Epidermal melanocyte (primary cell): ENCODE data around the gene CCDC40.
"Not testable (repeated sequence)": the region's sequence is repeated elsewhere in the genome, so short reads cannot be mapped to it uniquely, and the experiment has no call there.

Experiments used
- DNase-seq: peaks from one replicate; pipeline ENCODE4 v3.0.0; 2011; ENCODE audit warnings: low spot score; ENCODE audit not compliant: insufficient read length

Gene CCDC40

DNA sequence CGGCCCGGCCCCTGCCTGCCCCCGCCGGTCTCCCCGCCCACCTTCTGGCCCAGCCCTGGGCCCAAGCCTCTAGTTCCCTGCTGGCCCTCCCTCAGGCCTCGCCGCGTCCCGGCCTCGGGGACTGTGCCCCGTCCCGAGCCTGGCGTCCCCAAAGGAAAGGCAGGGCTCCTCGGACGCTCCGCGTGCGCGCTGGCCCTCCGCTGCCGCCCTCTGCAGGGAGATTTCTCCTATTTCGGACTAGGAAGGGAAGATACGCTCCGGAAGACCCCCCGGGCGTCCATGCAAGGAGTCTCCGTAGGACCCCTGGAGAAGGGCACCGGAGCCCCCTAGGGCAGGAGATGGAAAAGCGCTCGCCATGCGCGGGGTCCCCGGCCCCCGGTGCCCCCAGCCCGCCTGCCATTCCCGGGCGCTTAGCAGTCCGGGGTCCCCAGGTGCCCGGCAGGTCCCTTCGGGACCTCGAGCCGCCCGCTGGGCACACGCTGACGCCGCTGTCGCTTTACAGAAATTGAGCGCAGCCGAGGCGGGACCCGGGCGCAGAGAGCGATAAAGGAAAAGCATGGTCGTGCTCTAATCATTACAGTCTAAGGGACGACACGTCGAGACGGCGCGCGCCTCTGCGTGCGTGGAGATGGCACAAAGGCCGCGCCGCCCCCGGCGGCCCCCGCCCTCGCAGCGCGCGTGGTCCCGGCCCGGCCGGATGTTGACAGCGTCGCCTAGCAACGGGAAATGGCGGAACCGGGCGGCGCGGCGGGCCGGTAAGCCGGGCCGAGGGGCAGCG lies at the start of gene CCDC40:
TSS of gene CCDC40 (plus strand) at position 706 of the 778 bp plus-strand sequence. CDS start at position 727, 21 bp downstream.
- DNase-seq, result peak; percentile 88

GRCh38 chr17:79987187-79987934 lies 49.1 kb upstream of the CCDC40 start:
- no peak for DNase-seq

DNA sequence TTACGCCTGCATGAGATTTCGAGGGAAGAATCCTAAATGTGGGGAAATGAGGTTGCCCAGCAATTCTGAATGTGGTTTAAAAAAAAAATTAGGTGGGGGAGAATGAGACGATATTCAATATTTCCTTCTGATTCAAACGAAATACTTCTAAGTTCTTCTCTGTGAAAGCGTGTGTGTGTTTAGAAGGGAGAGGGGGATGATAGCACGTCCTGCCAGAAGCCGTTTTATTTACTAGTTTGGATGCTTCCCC lies 48.6 kb upstream of the CCDC40 start:
- no peak for DNase-seq

DNA sequence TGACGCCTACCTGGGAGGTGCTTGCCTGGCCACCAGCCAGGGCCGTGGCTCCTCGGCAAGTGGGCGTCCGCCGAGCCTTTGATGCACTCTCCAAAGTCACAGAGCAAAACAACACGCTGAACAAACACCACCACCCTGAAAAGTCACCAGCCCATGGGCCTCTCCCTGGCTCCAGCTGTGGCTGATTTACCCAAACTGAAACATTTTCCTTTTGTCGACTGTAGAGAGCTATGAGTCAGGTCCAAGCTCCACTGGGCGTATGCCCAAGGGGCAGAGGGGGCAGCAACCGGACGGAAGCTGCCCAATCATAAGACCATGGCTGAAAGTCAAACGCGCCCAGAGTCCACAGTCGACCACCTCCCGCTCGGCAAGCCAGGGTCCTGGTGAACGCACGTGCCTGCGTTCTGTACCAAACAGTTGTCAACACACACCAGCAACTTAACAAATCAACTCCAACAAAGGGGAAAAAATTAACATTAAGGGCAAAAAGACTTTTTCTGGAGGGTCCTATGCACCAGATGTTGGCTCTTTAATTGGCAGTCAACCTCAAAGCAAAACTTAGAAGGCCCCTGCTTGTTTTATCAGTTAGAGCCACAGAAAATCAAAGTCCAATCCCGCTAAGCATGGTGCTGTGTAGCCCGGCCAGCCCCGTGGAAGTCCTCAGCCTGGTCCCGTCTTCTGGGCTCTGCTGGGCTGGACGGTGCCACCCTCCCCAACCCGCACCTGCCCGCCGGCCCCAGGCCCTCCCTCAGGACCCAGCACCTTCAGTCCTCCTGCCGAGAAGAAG lies 48.1 kb upstream of the CCDC40 start:
- no peak for DNase-seq

DNA sequence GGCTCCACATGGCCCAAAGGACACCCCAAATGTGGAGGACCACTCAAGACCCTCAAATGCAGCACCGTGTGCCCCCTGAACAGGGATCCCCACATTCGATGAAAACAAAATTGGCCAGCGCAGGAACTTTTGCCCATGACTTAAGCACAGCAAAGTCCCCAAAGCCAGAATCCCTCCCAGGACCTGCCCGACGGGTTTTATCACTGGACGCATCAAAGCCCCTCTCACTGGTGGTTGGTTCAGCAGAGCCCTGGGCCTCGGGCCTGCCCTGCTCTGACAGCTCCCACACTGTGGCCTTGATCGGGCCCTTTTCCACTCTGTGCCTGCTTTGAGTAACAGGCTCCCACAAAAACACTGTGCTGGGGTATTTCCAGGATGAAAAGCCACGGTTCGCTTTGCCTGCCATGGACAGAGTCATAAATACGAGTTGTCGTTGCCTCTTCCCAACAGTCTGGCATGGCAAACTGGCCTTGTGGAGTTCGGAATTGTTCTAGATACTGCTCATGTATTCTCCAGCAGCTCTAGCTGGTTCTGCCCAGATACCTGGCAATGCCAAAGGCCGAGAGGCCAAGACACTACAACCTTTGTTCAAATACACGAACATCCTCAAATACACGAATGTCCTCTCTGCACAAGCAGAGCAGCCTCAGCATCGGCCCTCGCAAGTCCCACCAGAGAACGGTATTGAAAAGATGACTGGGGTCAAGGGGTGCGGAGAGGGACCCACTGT lies 47.2 kb upstream of the CCDC40 start:
- DNase-seq, result no peak

DNA sequence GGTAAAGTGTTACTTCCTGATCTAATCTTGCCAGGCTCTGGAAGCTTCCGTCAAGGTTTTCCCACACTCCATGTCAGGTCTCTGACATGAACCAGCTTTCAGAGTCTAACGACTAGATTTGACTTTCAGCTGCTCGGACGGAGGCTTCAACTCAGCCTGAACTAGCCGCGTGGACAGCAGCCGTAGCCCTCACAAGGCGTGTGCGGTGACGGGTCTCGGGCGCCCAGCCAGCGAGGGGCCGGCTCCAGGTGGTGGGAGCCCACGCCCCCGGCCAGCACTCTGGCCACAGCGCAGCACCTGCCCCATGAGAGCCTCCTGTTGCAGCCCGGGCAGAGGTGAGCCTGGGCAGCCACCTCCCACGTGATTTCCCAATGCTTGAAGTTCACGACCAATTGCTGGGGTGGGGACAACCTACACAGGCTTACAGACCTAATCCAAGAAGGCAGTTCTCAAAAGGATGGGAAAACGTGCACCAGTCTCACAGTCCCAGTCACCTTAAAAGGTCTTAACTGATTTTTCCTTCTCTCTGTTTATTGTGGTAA lies 46.3 kb upstream of the CCDC40 start:
- DNase-seq, result no peak

GRCh38 chr17:79990704-79991103 lies 45.7 kb upstream of the CCDC40 start:
- no peak for DNase-seq

DNA sequence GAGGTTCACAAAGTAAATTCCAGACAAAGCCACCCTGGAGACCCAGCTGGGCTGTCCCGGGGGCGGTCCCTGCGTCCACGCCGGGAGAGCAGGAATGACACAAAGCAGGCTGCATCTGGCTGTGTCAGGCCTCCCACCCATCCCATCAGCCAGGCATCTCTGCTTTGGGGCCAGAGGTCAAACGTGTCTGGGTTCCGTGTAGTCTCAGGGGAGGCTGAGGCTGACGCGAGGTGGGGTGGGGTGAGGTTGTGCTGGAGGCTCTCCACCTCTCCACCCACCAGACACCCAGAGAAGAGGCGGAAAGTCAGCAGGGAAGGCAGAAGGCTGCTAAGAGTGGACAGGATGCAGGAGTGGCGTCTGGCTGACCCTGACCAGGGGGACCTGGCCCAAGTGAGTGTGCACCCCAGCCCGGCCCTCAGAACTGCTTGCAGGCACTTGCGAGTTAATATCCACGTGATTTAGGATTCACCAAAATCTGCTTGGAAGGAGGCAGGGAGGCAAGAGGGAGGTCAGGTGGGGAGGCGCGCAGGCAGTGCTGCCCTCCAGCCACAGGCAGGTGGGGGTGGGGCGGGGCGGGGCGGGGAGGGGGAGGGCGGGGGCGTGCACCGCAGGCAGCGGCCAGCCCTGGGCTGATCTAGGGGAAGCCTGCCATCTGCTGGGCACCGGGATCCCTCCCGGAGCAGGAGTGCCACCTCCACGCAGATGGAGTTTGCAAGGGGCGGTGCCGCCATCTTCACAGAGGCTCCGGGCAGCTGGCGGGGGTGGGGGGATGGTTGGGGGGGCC lies 45.1 kb upstream of the CCDC40 start:
- peak; percentile 90 for DNase-seq

GRCh38 chr17:79991924-79992648 lies 44.4 kb upstream of the CCDC40 start:
- no peak for DNase-seq

GRCh38 chr17:79992649-79993389 lies 43.6 kb upstream of the CCDC40 start:
- DNase-seq, result no peak

GRCh38 chr17:79993390-79994227 lies 42.8 kb upstream of the CCDC40 start:
- peak; percentile 86 for DNase-seq

DNA sequence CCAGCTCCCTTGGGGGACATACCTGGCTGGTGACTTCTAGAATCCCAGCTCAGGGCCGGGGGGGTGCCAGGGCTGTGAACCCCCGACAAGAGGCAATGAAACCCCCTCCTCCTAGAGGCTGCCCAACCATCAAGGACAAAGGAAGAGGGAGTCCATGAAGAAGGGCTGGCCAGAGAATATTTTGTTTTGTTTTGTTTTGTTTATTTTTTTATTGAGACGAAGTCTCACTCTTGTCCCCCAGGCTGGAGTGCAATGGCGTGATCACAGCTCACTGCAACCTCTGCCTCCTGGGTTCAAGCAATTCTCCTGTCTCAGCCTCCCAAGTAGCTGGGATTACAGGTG lies 42.2 kb upstream of the CCDC40 start:
- not testable (repeated sequence) for DNase-seq

DNA sequence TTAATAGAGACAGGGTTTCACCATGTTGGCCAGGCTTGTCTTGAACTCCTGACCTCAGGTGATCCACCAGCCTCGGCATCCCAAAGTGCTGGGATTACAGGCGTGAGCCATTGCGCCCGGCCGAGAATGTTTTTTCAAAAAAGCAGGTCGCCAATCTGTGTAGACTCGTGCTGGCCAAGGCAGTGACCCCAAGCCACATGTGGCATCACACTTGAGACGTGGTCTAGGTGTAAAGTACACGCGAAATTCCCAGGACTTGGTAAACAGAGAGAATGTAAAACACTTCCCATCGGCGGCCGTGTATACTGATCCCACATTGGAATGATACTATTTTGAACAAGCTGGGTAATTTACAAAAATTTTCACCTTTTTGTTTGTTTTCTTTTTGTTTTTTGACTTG lies 41.8 kb upstream of the CCDC40 start:
- DNase-seq, result no peak

DNA sequence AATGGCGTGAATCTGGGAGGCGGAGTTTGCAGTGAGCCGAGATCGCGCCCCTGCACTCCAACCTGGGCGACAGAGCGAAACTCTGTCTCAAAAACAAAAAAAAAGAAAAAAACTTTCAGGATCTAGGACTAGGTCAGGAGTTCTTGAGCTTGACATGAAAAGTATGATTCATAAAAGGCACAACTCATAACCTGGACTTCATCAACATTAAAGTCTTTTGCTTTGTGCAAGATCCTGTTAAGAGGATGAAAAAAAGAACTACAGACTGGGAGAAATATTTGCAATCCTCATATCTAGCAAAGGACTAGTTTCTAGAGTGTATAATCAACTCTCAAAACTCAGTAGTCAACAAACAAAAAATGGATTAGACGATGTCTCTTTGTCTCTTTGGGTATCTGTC lies 40.7 kb upstream of the CCDC40 start:
- DNase-seq, result no peak

- no peak for DNase-seq
Observed at GRCh38 chr17:79996291-79996690, 40.2 kb upstream of the CCDC40 start.

DNA sequence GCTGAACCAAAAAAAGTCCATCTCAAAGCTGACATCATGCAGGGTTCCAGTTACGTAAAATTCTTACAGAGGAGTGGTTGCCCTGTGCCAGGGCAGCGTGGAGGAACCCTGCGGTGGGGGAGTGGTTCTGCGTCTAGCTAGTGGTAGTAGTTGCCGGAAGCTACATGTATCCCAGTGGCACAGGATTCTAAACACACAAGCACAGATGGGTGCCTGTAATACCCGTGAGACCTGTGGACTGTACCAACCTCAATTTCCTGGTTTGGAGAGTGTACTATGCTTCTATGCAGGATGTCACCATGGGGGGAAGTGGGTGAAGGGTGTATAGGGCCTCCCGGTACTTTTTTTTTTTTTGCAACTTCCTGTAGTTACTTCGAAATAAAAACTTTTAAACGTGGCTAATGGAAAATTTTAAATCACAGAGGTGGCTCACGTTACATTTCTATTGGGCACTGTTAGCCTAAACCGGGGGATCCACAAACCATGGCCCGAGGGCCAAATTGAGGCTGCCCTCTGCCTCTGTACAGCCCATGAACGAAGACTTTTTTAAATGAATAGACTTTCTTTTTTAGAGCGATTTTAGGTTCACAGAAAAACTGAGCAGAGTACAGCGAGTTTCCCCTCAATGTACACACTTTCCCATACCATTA lies 39.3 kb upstream of the CCDC40 start:
- DNase-seq, result no peak

DNA sequence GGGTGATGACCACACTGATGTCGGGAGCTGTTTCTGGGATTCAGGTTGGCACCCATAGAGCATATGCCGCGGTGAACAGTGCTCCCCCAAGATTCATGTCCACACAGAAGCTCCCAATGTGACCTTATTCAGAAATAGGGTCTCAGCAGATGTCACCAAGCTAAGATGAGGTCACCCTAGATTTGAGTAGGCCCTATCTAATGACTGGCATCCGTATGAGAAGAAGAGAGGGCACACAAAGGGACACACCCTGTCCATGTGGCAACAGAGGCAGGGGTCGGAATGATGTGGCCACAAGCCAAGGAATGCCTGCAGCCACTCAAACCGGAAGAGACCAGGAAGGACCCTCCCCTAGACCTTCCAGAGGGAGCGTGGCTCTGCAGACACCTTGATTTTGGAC lies 36.3 kb upstream of the CCDC40 start:
- no peak for DNase-seq
